BE2C (cell line): ENCODE measurements around the gene TKT.

Source experiments
- DNase-seq: peaks from one replicate; pipeline ENCODE4 v3.0.0-alpha.2; 2020
- H3K27me3 ChIP-seq: fragments of 250-450 bp; sonication (Bioruptor Pico); 2 replicates; pipeline ENCODE4 v1.5.1; 2020; ENCODE audit warnings: mild to moderate bottlenecking
- H3K36me3 ChIP-seq: fragments of 250-450 bp; sonication (Bioruptor Pico); 2 replicates; pipeline ENCODE4 v1.5.1; 2020; ENCODE audit warnings: mild to moderate bottlenecking
- H3K4me1 ChIP-seq: fragments of 250-450 bp; sonication (Bioruptor Pico); 2 replicates; pipeline ENCODE4 v1.5.1; 2020
- H3K4me3 ChIP-seq: 2 replicates; pipeline ENCODE4 v1.5.1; 2011; ENCODE audit warnings: low read depth, low read length
- H3K9me3 ChIP-seq: fragments of 250-450 bp; sonication (Bioruptor Pico); 2 replicates; pipeline ENCODE4 v1.5.1; 2020
- CTCF ChIP-seq: IDR thresholded peaks from 2 replicates; pipeline ENCODE4 v1.5.1; 2012; ENCODE audit warnings: mild to moderate bottlenecking, low read depth, low read length

TKT gene

GRCh38 chr3:53293867-53294266 lies 38.0 kb upstream of the TKT start:
- Histone ChIP-seq H3K9me3 (no peaks in the 10 kb centered on the region), H3K36me3 (no peaks in the 10 kb centered on the region), H3K27me3 (no peaks in the 10 kb centered on the region), H3K4me3 (no peak overlapping the region), H3K4me1 (no peaks in the 10 kb centered on the region)
- no peak for TF ChIP-seq CTCF
- no peak for DNase-seq

DNA sequence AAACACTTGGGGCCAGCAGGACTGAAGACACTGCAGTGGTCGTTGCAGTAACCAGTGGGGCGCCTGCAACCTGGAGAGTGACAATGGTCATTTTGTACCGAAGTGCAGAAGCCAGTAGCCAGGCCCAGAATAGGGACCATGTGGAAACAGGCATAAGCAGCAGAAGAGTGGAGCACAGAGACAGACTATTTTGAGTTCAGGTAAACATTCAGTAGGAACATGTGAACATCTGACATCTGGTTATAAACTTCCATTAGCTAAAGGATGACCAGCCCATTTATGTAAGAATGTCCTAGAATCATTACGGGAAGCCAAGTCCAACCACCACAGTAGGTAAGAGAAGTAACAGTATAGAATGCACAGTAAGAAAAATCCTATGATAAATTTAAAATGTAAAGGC lies 32.4 kb upstream of the TKT start:
- H3K4me1 ChIP-seq, result no peaks in the 10 kb centered on the region
- H3K27me3 ChIP-seq, result no peaks in the 10 kb centered on the region
- H3K9me3 ChIP-seq, result no peaks in the 10 kb centered on the region
- no peak overlapping the region for H3K4me3 ChIP-seq
- TF ChIP-seq CTCF, result no peak
- no peaks in the 10 kb centered on the region for H3K36me3 ChIP-seq
- DNase-seq, result no peak

- DNase-seq, result no peak
- H3K4me1 ChIP-seq, result no peaks in the 10 kb centered on the region
- no peaks in the 10 kb centered on the region for H3K36me3 ChIP-seq
- H3K27me3 ChIP-seq, result no peaks in the 10 kb centered on the region
- no peak overlapping the region for H3K4me3 ChIP-seq
- no peak for TF ChIP-seq CTCF
- no peaks in the 10 kb centered on the region for H3K9me3 ChIP-seq
These were observed 31.4 kb upstream of the TKT start for GRCh38 chr3:53287131-53287629.

DNA sequence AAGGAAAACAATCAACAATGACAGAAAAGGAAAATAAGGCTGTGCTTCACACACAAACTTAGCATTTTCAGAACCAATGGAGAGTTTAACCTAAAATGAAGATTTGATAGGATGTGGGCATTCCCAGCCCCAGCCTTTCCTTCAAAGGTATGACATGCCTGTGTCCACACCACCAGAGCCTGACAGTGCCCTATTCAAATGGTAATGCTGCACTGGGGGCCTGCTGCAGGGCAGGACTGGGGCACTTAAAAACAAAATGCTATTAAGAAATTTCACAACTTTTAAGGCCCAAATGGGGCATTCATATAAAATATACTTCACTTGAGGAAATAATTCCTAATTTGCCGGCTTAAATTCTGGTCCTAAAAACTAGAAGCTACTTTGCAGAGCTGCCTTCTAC lies 30.9 kb upstream of the TKT start:
- Histone ChIP-seq H3K36me3 (no peaks in the 10 kb centered on the region), H3K4me1 (no peaks in the 10 kb centered on the region), H3K9me3 (no peaks in the 10 kb centered on the region), H3K4me3 (no peak overlapping the region), H3K27me3 (no peaks in the 10 kb centered on the region)
- DNase-seq, result no peak
- TF ChIP-seq CTCF, result no peak

DNA sequence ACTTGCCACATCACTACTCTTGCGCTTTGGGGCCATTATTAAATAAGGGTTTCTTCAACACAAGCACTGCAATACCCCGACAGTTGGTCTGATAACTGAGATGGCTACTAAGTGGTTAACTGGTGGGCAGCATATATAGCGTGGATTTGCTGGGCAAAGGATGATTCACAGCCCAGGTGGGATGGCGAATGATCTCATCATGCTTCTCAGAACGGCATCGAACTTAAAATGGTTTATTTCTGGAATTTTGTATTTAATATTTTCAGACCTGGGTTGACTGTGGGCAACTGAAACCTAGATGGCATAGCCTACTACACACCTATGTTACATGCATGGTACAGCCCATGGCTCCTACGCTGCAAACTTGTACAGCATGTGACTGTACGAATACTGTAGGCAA lies 26.8 kb upstream of the TKT start:
- no peaks in the 10 kb centered on the region for H3K9me3 ChIP-seq
- no peaks in the 10 kb centered on the region for H3K36me3 ChIP-seq
- no peaks in the 10 kb centered on the region for H3K4me1 ChIP-seq
- no peak overlapping the region for H3K4me3 ChIP-seq
- DNase-seq, result no peak
- no peak for TF ChIP-seq CTCF
- H3K27me3 ChIP-seq, result no peaks in the 10 kb centered on the region

- no peaks in the 10 kb centered on the region for H3K27me3 ChIP-seq
- no peak for DNase-seq
- no peak overlapping the region for H3K4me3 ChIP-seq
- no peaks in the 10 kb centered on the region for H3K36me3 ChIP-seq
- no peak for TF ChIP-seq CTCF
- H3K9me3 ChIP-seq, result no peaks in the 10 kb centered on the region
- H3K4me1 ChIP-seq, result no peaks in the 10 kb centered on the region
These were observed 22.8 kb upstream of the TKT start for GRCh38 chr3:53278667-53279066.
